ENCODE data around the gene TRAF1.

DNA sequence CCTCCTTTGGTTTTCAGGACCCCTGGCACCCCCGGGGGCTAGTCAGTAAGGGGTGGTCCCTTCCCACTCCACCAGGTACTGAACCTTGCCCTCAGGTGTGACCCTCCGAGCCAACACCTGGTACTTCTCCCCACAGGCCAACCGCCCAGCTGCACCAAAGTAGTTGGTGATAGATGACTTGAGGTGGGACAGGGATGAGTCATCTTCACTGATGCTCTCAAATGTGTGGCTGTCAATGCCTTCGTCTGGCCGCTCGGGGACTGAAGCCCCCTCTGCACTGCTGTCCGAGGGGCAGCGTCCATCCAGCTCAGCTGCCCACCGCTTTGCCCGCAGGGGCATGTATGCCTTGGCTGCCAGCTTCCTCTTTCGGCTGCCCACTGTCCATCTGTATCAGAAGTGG, 68.7 kb downstream of the TRAF1 start:
- TF ChIP-seq, protein P1, sequence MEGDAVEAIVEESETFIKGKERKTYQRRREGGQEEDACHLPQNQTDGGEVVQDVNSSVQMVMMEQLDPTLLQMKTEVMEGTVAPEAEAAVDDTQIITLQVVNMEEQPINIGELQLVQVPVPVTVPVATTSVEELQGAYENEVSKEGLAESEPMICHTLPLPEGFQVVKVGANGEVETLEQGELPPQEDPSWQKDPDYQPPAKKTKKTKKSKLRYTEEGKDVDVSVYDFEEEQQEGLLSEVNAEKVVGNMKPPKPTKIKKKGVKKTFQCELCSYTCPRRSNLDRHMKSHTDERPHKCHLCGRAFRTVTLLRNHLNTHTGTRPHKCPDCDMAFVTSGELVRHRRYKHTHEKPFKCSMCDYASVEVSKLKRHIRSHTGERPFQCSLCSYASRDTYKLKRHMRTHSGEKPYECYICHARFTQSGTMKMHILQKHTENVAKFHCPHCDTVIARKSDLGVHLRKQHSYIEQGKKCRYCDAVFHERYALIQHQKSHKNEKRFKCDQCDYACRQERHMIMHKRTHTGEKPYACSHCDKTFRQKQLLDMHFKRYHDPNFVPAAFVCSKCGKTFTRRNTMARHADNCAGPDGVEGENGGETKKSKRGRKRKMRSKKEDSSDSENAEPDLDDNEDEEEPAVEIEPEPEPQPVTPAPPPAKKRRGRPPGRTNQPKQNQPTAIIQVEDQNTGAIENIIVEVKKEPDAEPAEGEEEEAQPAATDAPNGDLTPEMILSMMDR (IDR thresholded peaks at IDR 0.05 in 2 of 3, conservative IDR thresholded peaks at IDR 0.05 in 1 of 3; ENCODE audit: control insufficient read depth in 2 of 3, extremely low read depth in 1 of 3, insufficient read depth in 1 of 3, low read depth in 3 of 3, low read length in 3 of 3), result no peak
- TF ChIP-seq POLR2AphosphoS5 (IDR thresholded peaks at IDR 0.05; ENCODE audit: low read length) (no peak), HCFC1 (IDR thresholded peaks at IDR 0.05; ENCODE audit: low read length) (no peak), CBFB (IDR thresholded peaks at IDR 0.05; ENCODE audit: low read depth) (no peak), HDAC2 (IDR thresholded peaks at IDR 0.05) (no peak), MXI1 (IDR thresholded peaks at IDR 0.05; ENCODE audit: low read depth, low read length) (no peak), ZBED1 (IDR thresholded peaks at IDR 0.05; ENCODE audit: borderline replicate concordance) (no peak), ZNF274 (IDR thresholded peaks at IDR 0.05; ENCODE audit: insufficient read depth, insufficient read length) (no peak), CEBPB (IDR thresholded peaks at IDR 0.05; ENCODE audit: borderline replicate concordance in 1 of 2, low read depth in 2 of 2, low read length in 2 of 2) (no peak), JUND (IDR thresholded peaks at IDR 0.05; ENCODE audit: low read depth, low read length) (no peak), ETV6 (conservative IDR thresholded peaks at IDR 0.05 in 1 of 2, IDR thresholded peaks at IDR 0.05 in 1 of 2; ENCODE audit: borderline replicate concordance in 1 of 2, low read depth in 1 of 2) (no peak), POLR2A (IDR thresholded peaks at IDR 0.05; ENCODE audit: low read depth, low read length) (no peak), MEF2B (IDR thresholded peaks at IDR 0.05; ENCODE audit: partially characterized antibody, poor library complexity, severe bottlenecking) (no peak)
- TF ChIP-seq, protein P2, sequence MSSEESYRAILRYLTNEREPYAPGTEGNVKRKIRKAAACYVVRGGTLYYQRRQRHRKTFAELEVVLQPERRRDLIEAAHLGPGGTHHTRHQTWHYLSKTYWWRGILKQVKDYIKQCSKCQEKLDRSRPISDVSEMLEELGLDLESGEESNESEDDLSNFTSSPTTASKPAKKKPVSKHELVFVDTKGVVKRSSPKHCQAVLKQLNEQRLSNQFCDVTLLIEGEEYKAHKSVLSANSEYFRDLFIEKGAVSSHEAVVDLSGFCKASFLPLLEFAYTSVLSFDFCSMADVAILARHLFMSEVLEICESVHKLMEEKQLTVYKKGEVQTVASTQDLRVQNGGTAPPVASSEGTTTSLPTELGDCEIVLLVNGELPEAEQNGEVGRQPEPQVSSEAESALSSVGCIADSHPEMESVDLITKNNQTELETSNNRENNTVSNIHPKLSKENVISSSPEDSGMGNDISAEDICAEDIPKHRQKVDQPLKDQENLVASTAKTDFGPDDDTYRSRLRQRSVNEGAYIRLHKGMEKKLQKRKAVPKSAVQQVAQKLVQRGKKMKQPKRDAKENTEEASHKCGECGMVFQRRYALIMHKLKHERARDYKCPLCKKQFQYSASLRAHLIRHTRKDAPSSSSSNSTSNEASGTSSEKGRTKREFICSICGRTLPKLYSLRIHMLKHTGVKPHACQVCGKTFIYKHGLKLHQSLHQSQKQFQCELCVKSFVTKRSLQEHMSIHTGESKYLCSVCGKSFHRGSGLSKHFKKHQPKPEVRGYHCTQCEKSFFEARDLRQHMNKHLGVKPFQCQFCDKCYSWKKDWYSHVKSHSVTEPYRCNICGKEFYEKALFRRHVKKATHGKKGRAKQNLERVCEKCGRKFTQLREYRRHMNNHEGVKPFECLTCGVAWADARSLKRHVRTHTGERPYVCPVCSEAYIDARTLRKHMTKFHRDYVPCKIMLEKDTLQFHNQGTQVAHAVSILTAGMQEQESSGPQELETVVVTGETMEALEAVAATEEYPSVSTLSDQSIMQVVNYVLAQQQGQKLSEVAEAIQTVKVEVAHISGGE (CRISPR knock-in tag; IDR thresholded peaks at IDR 0.05), result no peak
